ENCODE measurements around the gene TFEB. TPM values are rescaled to one million over a fixed set of nuclear protein-coding genes. Genes with fewer than 3 reads are reported as not detected.

Gene TFEB
- polyA plus RNA-seq, 1 experiment: 3.9 TPM

DNA sequence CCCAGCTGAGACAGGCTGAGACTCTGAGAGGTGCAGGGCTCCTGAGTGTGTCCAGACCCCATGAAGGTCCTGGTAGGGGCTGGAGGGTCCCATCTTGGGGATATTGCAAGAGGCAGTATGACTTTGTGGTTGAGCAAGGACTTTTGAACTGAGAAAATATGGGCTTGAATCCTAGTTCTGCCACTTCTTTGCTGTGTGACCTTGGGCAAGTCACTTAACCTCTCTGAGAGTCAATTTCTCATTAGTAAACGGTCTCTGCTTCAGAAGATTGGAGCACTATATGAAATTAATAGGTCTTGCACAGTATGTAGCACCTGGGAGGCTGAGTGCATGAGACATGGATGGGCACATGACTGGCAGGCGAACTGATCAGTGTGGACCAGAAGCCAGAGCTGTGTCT lies 42.7 kb downstream of the TFEB start:
- no peaks in the 10 kb centered on the region; the same call in 1 of the 2 replicates for H3K9me3 ChIP-seq (ENCODE audit: control insufficient read depth, insufficient read depth, low read length)
- POLR2A ChIA-PET: no interaction called here
- H3K27ac ChIP-seq (ENCODE audit: low read depth, low read length): no peak overlapping the region
- H3K27me3 ChIP-seq (ENCODE audit: control insufficient read depth, insufficient read depth, low read length): no peaks in the 10 kb centered on the region
- no peak overlapping the region for H3K4me3 ChIP-seq (ENCODE audit: low read depth, low read length)
- TF ChIP-seq, protein P1, sequence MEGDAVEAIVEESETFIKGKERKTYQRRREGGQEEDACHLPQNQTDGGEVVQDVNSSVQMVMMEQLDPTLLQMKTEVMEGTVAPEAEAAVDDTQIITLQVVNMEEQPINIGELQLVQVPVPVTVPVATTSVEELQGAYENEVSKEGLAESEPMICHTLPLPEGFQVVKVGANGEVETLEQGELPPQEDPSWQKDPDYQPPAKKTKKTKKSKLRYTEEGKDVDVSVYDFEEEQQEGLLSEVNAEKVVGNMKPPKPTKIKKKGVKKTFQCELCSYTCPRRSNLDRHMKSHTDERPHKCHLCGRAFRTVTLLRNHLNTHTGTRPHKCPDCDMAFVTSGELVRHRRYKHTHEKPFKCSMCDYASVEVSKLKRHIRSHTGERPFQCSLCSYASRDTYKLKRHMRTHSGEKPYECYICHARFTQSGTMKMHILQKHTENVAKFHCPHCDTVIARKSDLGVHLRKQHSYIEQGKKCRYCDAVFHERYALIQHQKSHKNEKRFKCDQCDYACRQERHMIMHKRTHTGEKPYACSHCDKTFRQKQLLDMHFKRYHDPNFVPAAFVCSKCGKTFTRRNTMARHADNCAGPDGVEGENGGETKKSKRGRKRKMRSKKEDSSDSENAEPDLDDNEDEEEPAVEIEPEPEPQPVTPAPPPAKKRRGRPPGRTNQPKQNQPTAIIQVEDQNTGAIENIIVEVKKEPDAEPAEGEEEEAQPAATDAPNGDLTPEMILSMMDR (IDR thresholded peaks at IDR 0.05; ENCODE audit: low read depth, low read length): no peak
- CTCF ChIA-PET: interaction anchor here (1.4 to 5.8 kb wide), 4 partner anchors 8 to 325 kb away, joined by 3 to 50 read pairs (median 12); no protein-coding TSS in a partner anchor
- DNase-seq (ENCODE audit: low read depth, low spot score): no peak

DNA sequence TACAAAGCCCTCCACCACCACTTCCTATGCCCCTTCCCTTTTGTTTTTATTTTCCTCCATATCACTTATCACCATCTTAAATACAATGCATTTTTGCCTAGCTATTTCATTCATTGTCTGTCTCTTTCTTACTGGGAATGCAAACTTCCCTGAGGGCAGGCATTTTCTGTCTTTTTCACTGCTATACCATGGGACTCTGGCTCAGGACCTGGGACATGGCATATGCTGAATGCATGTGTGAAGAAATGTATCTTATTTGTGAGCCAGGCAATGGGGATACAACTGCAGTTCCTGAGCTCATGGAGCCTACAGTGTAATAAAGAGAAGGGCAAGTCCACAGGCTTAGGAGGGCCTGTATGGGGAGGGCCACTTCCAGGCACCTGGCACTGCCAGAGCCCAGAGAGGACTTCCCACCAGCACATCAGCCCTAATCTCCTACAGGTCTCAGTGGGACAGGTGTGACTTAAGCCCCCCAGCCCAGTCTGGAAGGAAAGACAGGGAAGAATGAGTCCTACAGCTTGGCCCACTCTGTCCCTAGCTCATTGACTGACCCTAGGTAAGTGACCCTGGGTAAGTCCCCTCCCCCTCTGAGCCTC lies 43.2 kb downstream of the TFEB start:
- Histone ChIP-seq H3K27ac (ENCODE audit: low read depth, low read length) (no peak overlapping the region), H3K4me3 (ENCODE audit: low read depth, low read length) (no peak overlapping the region), H3K27me3 (ENCODE audit: control insufficient read depth, insufficient read depth, low read length) (no peaks in the 10 kb centered on the region), H3K9me3 (ENCODE audit: control insufficient read depth, insufficient read depth, low read length) (no peaks in the 10 kb centered on the region; the same call in 1 of the 2 replicates)
- ChIA-PET POLR2A (no interaction called here), CTCF (interaction anchor here (0.9 to 5.8 kb wide), 4 partner anchors 8 to 324 kb away, joined by 3 to 50 read pairs (median 12); partner anchors contain the start of gene TOMM6)
- no peak for DNase-seq (ENCODE audit: low read depth, low spot score)
- TF ChIP-seq, protein P1 (IDR thresholded peaks at IDR 0.05; ENCODE audit: low read depth, low read length): no peak

DNA sequence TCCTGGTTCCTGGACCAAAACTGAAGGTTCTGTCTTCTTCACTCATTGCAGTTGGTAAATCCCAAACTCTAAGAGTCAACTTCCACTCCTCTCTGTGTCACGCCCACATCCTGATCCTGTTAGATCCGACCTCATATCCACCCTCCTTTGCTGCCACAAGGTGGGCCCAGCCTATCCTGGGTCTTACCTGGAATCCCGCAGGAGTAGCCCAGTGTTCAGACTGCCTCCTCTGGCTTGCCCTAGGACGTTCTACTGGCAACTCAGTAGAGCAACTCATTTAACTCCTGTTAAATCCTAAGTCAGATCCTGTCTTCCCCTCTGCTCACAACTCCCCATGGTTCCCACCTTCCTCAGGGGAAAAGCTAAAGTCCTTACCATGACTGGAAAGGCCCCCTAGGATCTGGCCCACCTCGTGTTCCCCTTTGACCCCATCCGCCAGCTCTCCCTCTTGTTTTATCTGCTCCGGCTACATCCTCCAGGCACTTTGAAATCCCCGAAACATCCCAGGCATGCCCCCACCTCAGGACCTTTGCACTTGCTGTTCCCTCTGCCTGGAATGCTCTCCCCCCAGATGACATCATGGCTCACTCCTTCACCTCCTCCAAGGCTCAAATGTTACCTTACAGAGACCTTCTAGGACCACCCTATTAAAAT lies 43.9 kb downstream of the TFEB start:
- TF ChIP-seq, protein P1 (IDR thresholded peaks at IDR 0.05; ENCODE audit: low read depth, low read length): no peak
- no peak for DNase-seq (ENCODE audit: low read depth, low spot score)
- no peaks in the 10 kb centered on the region; the same call in 1 of the 2 replicates for H3K9me3 ChIP-seq (ENCODE audit: control insufficient read depth, insufficient read depth, low read length)
- no peak overlapping the region for H3K4me3 ChIP-seq (ENCODE audit: low read depth, low read length)
- ChIA-PET POLR2A (no interaction called here), CTCF (interaction anchor here (0.9 to 5.8 kb wide), 4 partner anchors 7 to 323 kb away, joined by 3 to 50 read pairs (median 12); partner anchors contain the start of gene TOMM6)
- H3K27me3 ChIP-seq (ENCODE audit: control insufficient read depth, insufficient read depth, low read length): no peaks in the 10 kb centered on the region
- no peak overlapping the region for H3K27ac ChIP-seq (ENCODE audit: low read depth, low read length)

DNA sequence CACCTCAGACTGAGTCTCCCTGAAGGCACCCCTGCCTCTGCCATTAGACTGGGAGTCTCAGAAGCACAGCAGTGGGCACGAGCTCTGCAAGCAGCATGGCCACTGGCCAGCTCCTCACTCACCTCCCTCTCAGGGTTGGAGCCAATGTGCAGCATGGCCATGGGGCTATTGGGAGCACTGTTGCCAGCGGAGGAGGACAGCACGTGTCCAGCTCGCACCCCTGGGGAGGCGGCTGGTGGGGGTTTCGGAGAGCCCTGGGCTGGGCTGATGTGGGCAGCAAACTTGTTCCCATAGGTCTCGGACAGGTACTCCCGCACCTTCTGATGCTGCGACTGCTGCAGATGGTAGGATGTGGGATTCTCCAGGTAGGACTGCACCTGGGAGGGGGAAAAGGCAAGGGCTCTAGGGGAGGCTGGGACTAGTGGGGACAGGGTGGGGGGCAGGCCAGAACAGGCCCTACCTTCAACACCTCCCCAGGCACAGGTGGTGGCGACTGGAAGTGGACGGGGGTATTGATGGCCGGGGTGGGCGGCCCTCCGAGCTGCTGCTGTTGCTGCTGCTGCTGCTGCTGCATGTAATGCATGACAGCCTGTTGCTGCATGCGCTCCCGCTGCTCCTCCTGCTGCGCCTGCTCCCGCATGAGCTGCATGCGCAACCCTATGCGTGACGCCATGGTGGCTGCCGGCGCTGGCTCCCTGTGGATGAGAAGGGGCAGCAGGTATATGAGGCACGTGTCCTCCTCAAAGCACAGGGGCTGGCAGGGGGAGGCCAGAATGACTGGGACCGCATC lies 44.7 kb downstream of the TFEB start:
- Histone ChIP-seq H3K4me3 (ENCODE audit: low read depth, low read length) (no peak overlapping the region), H3K27me3 (ENCODE audit: control insufficient read depth, insufficient read depth, low read length) (no peaks in the 10 kb centered on the region), H3K9me3 (ENCODE audit: control insufficient read depth, insufficient read depth, low read length) (no peaks in the 10 kb centered on the region; the same call in 1 of the 2 replicates), H3K27ac (ENCODE audit: low read depth, low read length) (no peak overlapping the region)
- ChIA-PET CTCF (interaction anchor here (1.3 to 3.6 kb wide), 3 partner anchors 15 to 323 kb away, joined by 4 to 27 read pairs (median 17); no protein-coding TSS in a partner anchor), POLR2A (no interaction called here)
- TF ChIP-seq, protein P1 (IDR thresholded peaks at IDR 0.05; ENCODE audit: low read depth, low read length): no peak
- DNase-seq (ENCODE audit: low read depth, low spot score): no peak
